ENCODE results near the gene CAB39L. TPM values are rescaled to one million over a fixed set of nuclear protein-coding genes. Genes with fewer than 3 reads are reported as not detected.

The CAB39L gene
- total and polyA plus RNA-seq, 9 of the 15 experiments (the other 6 are each of a cell fraction or from before 2014, with no cell fraction given): 1.1 to 4.2 (median 2.6) TPM

DNA sequence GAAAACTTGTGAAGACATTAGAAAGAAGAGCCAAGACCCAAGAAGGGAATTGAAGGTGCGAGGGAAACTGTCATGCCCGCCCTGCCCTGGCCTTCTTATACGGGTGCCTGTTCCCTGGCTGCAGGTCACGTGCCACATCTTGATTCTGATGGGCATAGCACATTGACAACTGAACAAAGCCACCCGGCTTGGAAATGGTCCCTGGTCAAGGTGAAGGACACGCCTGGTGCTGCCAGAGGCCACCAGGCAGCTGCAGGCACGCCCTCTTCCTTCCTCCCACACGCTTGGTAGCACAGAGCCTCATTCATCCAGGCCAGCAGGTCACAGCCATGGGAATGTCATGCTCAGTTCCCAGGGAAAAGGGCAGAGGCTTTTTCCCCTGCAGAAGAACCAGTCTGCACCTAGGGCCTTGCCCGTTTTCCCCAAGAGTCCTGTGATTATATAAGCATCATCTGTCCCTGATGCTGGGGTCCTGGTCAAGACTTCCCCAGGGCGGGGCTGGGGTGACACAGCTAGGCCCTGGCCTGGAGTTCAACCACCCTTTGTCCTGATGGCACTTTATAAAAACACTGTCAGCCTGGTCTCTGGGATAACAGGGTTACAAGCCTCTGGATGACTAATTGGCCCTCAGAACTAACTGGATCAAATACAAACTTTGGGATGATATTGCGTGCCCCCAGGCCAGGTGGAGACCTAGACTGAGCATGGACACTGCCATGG, 140.2 kb downstream of the CAB39L start:
- no TSS peak for BruUV-seq (replicated peaks)
- H3K27ac ChIP-seq (ENCODE audit: extremely low read depth, low read depth, low read length): no peak overlapping the region
- H3K79me2 ChIP-seq (ENCODE audit: control insufficient read depth, insufficient read depth, low read length): no peaks in the 10 kb centered on the region
- ATAC-seq (no peak), FAIRE-seq (no peak), DNase-seq (ENCODE audit: extremely low read depth in 1 of 4, low spot score in 3 of 4) (no peak)
- intact Hi-C loops (cut with micrococcal nuclease): loop anchor here (5.0 kb wide), 1 partner anchor 119 kb away; no protein-coding TSS in a partner anchor
- H3K4me1 ChIP-seq (replicated peaks in 1 of 2; ENCODE audit: control insufficient read depth in 2 of 2, insufficient read depth in 2 of 2, low read length in 2 of 2): peaks cover 2 to 6% of the 10 kb centered on the region in 2 experiments; a peak in 3 of 5 replicates
- H3K27me3 ChIP-seq (ENCODE audit: control insufficient read depth in 2 of 2, insufficient read depth in 2 of 2, low read length in 2 of 2): no peaks in the 10 kb centered on the region
- peak overlapping the region in 1 of 2 experiments; percentile 35; a peak in 1 of 4 replicates for H3K9ac ChIP-seq (ENCODE audit: insufficient read depth in 1 of 2, low read depth in 2 of 2, low read length in 2 of 2)
- WGBS (ENCODE audit: insufficient coverage, low coverage, missing lambda C conversion rate): 57% methylated on average over 9 of the region's 11 CpGs
- in situ Hi-C loops (cut with MboI): loop anchor here (10.0 kb wide), 1 partner anchor 131 kb away; no protein-coding TSS in a partner anchor
- H4K20me1 ChIP-seq (replicated peaks; ENCODE audit: control insufficient read depth, insufficient read depth, low read length): no peaks in the 10 kb centered on the region
- no peaks in the 10 kb centered on the region for H3K36me3 ChIP-seq (ENCODE audit: control insufficient read depth, insufficient read depth, low read length)
- no peak overlapping the region for H2AFZ ChIP-seq (ENCODE audit: low read depth, low read length)
- no peaks in the 10 kb centered on the region for H3K9me1 ChIP-seq (ENCODE audit: control insufficient read depth, insufficient read depth, low read length)
- ChIA-PET POLR2A (no interaction called here), CTCF (ENCODE audit: low intra/inter-chr PET ratio) (no interaction called here)
- no peaks in the 10 kb centered on the region for H3K9me3 ChIP-seq (replicated peaks; ENCODE audit: control insufficient read depth, insufficient read depth, low read depth, low read length)
- no peak overlapping the region for H3K4me2 ChIP-seq (ENCODE audit: insufficient read depth, low read length)
- H3K4me3 ChIP-seq: no peak overlapping the region
- no peak for TF ChIP-seq ZNF696 (CRISPR knock-in tag; conservative IDR thresholded peaks at IDR 0.05)
- TF ChIP-seq, protein P1, sequence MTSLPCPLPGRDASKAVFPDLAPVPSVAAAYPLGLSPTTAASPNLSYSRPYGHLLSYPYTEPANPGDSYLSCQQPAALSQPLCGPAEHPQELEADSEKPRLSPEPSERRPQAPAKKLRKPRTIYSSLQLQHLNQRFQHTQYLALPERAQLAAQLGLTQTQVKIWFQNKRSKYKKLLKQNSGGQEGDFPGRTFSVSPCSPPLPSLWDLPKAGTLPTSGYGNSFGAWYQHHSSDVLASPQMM (CRISPR knock-in tag; IDR thresholded peaks at IDR 0.05): no peak
- TF ChIP-seq, protein P2, sequence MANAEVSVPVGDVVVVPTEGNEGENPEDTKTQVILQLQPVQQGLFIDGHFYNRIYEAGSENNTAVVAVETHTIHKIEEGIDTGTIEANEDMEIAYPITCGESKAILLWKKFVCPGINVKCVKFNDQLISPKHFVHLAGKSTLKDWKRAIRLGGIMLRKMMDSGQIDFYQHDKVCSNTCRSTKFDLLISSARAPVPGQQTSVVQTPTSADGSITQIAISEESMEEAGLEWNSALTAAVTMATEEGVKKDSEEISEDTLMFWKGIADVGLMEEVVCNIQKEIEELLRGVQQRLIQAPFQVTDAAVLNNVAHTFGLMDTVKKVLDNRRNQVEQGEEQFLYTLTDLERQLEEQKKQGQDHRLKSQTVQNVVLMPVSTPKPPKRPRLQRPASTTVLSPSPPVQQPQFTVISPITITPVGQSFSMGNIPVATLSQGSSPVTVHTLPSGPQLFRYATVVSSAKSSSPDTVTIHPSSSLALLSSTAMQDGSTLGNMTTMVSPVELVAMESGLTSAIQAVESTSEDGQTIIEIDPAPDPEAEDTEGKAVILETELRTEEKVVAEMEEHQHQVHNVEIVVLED (CRISPR knock-in tag; IDR thresholded peaks at IDR 0.05): no peak
- TF ChIP-seq, protein P3, sequence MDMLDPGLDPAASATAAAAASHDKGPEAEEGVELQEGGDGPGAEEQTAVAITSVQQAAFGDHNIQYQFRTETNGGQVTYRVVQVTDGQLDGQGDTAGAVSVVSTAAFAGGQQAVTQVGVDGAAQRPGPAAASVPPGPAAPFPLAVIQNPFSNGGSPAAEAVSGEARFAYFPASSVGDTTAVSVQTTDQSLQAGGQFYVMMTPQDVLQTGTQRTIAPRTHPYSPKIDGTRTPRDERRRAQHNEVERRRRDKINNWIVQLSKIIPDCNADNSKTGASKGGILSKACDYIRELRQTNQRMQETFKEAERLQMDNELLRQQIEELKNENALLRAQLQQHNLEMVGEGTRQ (CRISPR knock-in tag; IDR thresholded peaks at IDR 0.05): 0 out of 2 replicates have a peak, but pooled peaks have one; percentile 4
- TF ChIP-seq, protein P4, sequence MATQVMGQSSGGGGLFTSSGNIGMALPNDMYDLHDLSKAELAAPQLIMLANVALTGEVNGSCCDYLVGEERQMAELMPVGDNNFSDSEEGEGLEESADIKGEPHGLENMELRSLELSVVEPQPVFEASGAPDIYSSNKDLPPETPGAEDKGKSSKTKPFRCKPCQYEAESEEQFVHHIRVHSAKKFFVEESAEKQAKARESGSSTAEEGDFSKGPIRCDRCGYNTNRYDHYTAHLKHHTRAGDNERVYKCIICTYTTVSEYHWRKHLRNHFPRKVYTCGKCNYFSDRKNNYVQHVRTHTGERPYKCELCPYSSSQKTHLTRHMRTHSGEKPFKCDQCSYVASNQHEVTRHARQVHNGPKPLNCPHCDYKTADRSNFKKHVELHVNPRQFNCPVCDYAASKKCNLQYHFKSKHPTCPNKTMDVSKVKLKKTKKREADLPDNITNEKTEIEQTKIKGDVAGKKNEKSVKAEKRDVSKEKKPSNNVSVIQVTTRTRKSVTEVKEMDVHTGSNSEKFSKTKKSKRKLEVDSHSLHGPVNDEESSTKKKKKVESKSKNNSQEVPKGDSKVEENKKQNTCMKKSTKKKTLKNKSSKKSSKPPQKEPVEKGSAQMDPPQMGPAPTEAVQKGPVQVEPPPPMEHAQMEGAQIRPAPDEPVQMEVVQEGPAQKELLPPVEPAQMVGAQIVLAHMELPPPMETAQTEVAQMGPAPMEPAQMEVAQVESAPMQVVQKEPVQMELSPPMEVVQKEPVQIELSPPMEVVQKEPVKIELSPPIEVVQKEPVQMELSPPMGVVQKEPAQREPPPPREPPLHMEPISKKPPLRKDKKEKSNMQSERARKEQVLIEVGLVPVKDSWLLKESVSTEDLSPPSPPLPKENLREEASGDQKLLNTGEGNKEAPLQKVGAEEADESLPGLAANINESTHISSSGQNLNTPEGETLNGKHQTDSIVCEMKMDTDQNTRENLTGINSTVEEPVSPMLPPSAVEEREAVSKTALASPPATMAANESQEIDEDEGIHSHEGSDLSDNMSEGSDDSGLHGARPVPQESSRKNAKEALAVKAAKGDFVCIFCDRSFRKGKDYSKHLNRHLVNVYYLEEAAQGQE (IDR thresholded peaks at IDR 0.05; ENCODE audit: borderline replicate concordance): no peak
- TF ChIP-seq, protein P4 (CRISPR knock-in tag; IDR thresholded peaks at IDR 0.05; ENCODE audit: low read depth): no peak
- TF ChIP-seq CBX3 (IDR thresholded peaks at IDR 0.05; ENCODE audit: borderline replicate concordance in 1 of 2, low read length in 2 of 2): no peak

Data from K562 (cell line).